HL-60 (cell line): ENCODE data around the gene FMNL2.

ENCODE experiments used
- CTCF ChIP-seq: IDR thresholded peaks from one replicate; pipeline ENCODE4 v1.5.1; 2011; ENCODE audit warnings: low read length, control low read depth, inconsistent platforms; ENCODE audit not compliant: insufficient read depth
- GABPA ChIP-seq: IDR thresholded peaks from 2 replicates; pipeline ENCODE4 v1.6.1; 2012; ENCODE audit warnings: low read depth
- POLR2AphosphoS5 ChIP-seq: IDR thresholded peaks from 2 replicates; pipeline ENCODE4 v1.6.1; 2012; ENCODE audit warnings: low read depth
- REST ChIP-seq: IDR thresholded peaks from 2 replicates; pipeline ENCODE4 v1.6.1; 2012; ENCODE audit warnings: low read depth; ENCODE audit not compliant: insufficient replicate concordance

- TF ChIP-seq POLR2AphosphoS5 (no peak), CTCF (no peak), REST (no peak), GABPA (no peak)
Observed at GRCh38 chr2:152686321-152686720, 351.3 kb downstream of the FMNL2 start.
